NCI-H1092 (cell line): Measurements from ENCODE around the gene F9.

Experiments used
- DNase-seq: peaks from one replicate; lab custom pipeline; 2025; lab: John Stamatoyannopoulos, UW

F9 gene

GRCh38 chrX:139600105-139600504 is 69.6 kb downstream of the F9 start:
- no peak for DNase-seq
